AG04449 (cell line): ENCODE results near the gene MYORG.

Source experiments
- CTCF ChIA-PET: fragments of 350-600 bp; formaldehyde crosslinking; extraction: SDS; loops from one replicate; lab custom pipeline; 2021; ENCODE audit warnings: antibody characterized with exemption; lab: Yijun Ruan, JAX
- POLR2A ChIA-PET: fragments of 400-600, 350-600 bp; formaldehyde crosslinking; extraction: SDS; loops from one replicate; lab custom pipeline; 2020; ENCODE audit warnings: antibody characterized with exemption, inconsistent platforms; lab: Yijun Ruan, JAX
- DNase-seq: peaks from one replicate; pipeline ENCODE4 v3.0.0-alpha.2; 2010; ENCODE audit warnings: low read depth, low spot score
- H3K4me3 ChIP-seq: 2 replicates; pipeline ENCODE4 v1.5.1; 2011; ENCODE audit warnings: low read depth, mild to moderate bottlenecking, control low read depth, low read length
- CTCF ChIP-seq: IDR thresholded peaks from one replicate; pipeline ENCODE4 v1.5.1; 2011; ENCODE audit warnings: mild to moderate bottlenecking, moderate library complexity, low read length, control low read depth, inconsistent platforms; ENCODE audit not compliant: insufficient read depth; ENCODE audit errors: missing control alignments

Gene MYORG

GRCh38 chr9:34392511-34392910, 15.8 kb upstream of the MYORG start:
- no peak for DNase-seq

GRCh38 chr9:34387239-34387638, 10.5 kb upstream of the MYORG start:
- DNase-seq = no peak
- no peak for TF ChIP-seq CTCF
- ChIA-PET CTCF (interaction anchor here (0.8 to 3.2 kb wide), 4 partner anchors 7 to 233 kb away, joined by 3 to 30 read pairs (median 12); partner anchors contain the start of gene DCTN3), POLR2A (no interaction called here)
- no peak overlapping the region for H3K4me3 ChIP-seq

More at GRCh38 chr9:34392511-34392910, 15.8 kb upstream of the MYORG start:
- H3K4me3 ChIP-seq = no peak overlapping the region
- ChIA-PET CTCF (interaction anchor here (0.8 to 5.2 kb wide), 4 partner anchors 12 to 210 kb away, joined by 3 to 57 read pairs (median 18); no protein-coding TSS in a partner anchor), POLR2A (interaction anchor here (0.6 kb wide), 1 partner anchor 628 kb away, joined by 3 read pairs; no protein-coding TSS in a partner anchor)
- no peak for TF ChIP-seq CTCF

GRCh38 chr9:34386656-34387055, 10.0 kb upstream of the MYORG start:
- no peak overlapping the region for H3K4me3 ChIP-seq
- ChIA-PET CTCF (interaction anchor here (0.7 to 3.2 kb wide), 3 partner anchors 17 to 234 kb away, joined by 3 to 30 read pairs (median 4); partner anchors contain the start of gene DCTN3), POLR2A (no interaction called here)
- TF ChIP-seq CTCF = no peak
- no peak for DNase-seq

GRCh38 chr9:34385561-34386230, 9.0 kb upstream of the MYORG start:
- H3K4me3 ChIP-seq = no peak overlapping the region
- DNase-seq = no peak
- POLR2A ChIA-PET = no interaction called here
- TF ChIP-seq CTCF = no peak
- CTCF ChIA-PET = interaction anchor here (0.7 kb wide), 1 partner anchor 18 kb away, joined by 4 read pairs; no protein-coding TSS in a partner anchor

GRCh38 chr9:34384368-34385165, 7.9 kb upstream of the MYORG start:
- ChIA-PET POLR2A (no interaction called here), CTCF (interaction anchor here (0.9 kb wide), 1 partner anchor 20 kb away, joined by 5 read pairs; no protein-coding TSS in a partner anchor)
- no peak overlapping the region for H3K4me3 ChIP-seq
- no peak for TF ChIP-seq CTCF
- no peak for DNase-seq

- no peak for DNase-seq
- TF ChIP-seq CTCF = no peak
- CTCF ChIA-PET = interaction anchor here (0.9 kb wide), 1 partner anchor 20 kb away, joined by 5 read pairs; no protein-coding TSS in a partner anchor
- POLR2A ChIA-PET = no interaction called here
- H3K4me3 ChIP-seq = no peak overlapping the region
Measured at GRCh38 chr9:34383904-34384303, 7.2 kb upstream of the MYORG start.
